C1 segment of cervical spinal cord (tissue), 14 donors: ENCODE data around the gene RBP5.
A peak's percentile ranks its signal among the peaks of the same experiment; 100 is the strongest.
"Not testable (repeated sequence)": the region's sequence is repeated elsewhere in the genome, so short reads cannot be mapped to it uniquely, and the experiment has no call there.

Source experiments
- DNase-seq, 14 donors: peaks; one replicate each; lab custom pipeline; 2025; lab: John Stamatoyannopoulos, UW

The RBP5 gene

GRCh38 chr12:7123806-7124522 is 4.7 kb downstream of the RBP5 start:
- DNase-seq, result no peak

GRCh38 chr12:7122811-7123769 is 5.6 kb downstream of the RBP5 start:
- DNase-seq, result no peak

GRCh38 chr12:7121324-7121723 is 7.4 kb downstream of the RBP5 start:
- DNase-seq, result no peak

- no peak for DNase-seq
Observed at GRCh38 chr12:7120166-7120565, 8.5 kb downstream of the RBP5 start.

GRCh38 chr12:7118881-7119280 is 9.8 kb downstream of the RBP5 start:
- DNase-seq, result no peak

- no peak for DNase-seq
Observed at GRCh38 chr12:7117670-7118069, 11.0 kb downstream of the RBP5 start.

- DNase-seq, result no peak
Observed at GRCh38 chr12:7116916-7117315, 11.8 kb downstream of the RBP5 start.

- no peak for DNase-seq
Observed at GRCh38 chr12:7116196-7116595, 12.5 kb downstream of the RBP5 start.

- no peak for DNase-seq
Observed at GRCh38 chr12:7114851-7115250, 13.8 kb downstream of the RBP5 start.

GRCh38 chr12:7114008-7114407 is 14.7 kb downstream of the RBP5 start:
- DNase-seq, result no peak

GRCh38 chr12:7113389-7113871 is 15.3 kb downstream of the RBP5 start:
- DNase-seq, result peak in 3 of 14 donors; percentile 3 to 8 (median 6)

- DNase-seq, result no peak
Observed at GRCh38 chr12:7112041-7112440, 16.6 kb downstream of the RBP5 start.

- DNase-seq, result no peak
Observed at GRCh38 chr12:7110661-7111060, 18.0 kb downstream of the RBP5 start.

GRCh38 chr12:7109572-7109920 is 19.1 kb downstream of the RBP5 start:
- no peak for DNase-seq

GRCh38 chr12:7108796-7109571 is 19.7 kb downstream of the RBP5 start, which contains the start of gene C1RL:
Gene C1RL (minus strand): TSS chr12:7109214. CDS start chr12:7109180, 34 bp downstream.
- DNase-seq, result peak in 12 of 14 donors; percentile 32 to 76 (median 70)

GRCh38 chr12:7108003-7108795 is 20.5 kb downstream of the RBP5 start:
- DNase-seq, result peak in 5 of 14 donors; percentile 11 to 42 (median 36)

GRCh38 chr12:7107636-7108002 is 21.1 kb downstream of the RBP5 start:
- no peak for DNase-seq

- DNase-seq, result not testable (repeated sequence)
Observed at GRCh38 chr12:7107181-7107580, 21.5 kb downstream of the RBP5 start.

- DNase-seq, result no peak
Observed at GRCh38 chr12:7106082-7106481, 22.6 kb downstream of the RBP5 start.

GRCh38 chr12:7103837-7104584 is 24.7 kb downstream of the RBP5 start:
- no peak for DNase-seq
